HS-5 (cell line): Measurements from ENCODE around the gene NARF.
"Not testable (repeated sequence)": the region's sequence is repeated elsewhere in the genome, so short reads cannot be mapped to it uniquely, and the experiment has no call there.

Source experiments
- DNase-seq: peaks from one replicate; pipeline ENCODE4 v3.0.0-alpha.2; 2012; ENCODE audit warnings: low read depth

The NARF gene

GRCh38 chr17:82536512-82537201 lies 78.1 kb downstream of the NARF start:
- DNase-seq: no peak

DNA sequence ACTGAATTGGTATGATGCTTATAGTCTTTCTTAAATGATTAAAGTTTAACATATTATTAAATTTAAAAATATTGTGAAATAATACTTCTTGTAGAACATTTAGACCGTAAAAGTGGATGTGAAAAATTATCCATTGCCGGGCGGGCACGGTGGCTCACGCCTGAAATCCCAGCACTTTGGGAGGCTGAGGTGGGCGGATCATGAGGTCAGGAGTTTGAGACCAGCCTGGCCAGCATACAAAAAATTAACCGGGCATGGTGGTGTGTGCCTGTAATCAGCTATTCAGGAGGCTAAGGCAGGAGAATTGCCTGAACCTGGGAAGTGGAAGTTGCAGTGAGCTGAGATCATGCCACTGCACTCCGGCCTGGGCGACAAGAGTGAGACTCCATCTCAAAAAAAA lies 78.7 kb downstream of the NARF start:
- not testable (repeated sequence) for DNase-seq

GRCh38 chr17:82539076-82539475 lies 80.5 kb downstream of the NARF start:
- not testable (repeated sequence) for DNase-seq
